GM19351 (cell line): ENCODE results near the gene DNAH14.
"Not testable (repeated sequence)": the region's sequence is repeated elsewhere in the genome, so short reads cannot be mapped to it uniquely, and the experiment has no call there.

Experiments used
- ATAC-seq: cut with Tn5 transposase; IDR thresholded peaks from one replicate; pipeline ENCODE4 v1.9.1; 2021; ENCODE audit warnings: mild to moderate bottlenecking, moderate library complexity; ENCODE audit not compliant: unreplicated experiment

The DNAH14 gene

GRCh38 chr1:224920930-224921329, 8.5 kb upstream of the DNAH14 start:
- no peak for ATAC-seq

GRCh38 chr1:224921354-224921753, 8.1 kb upstream of the DNAH14 start:
- no peak for ATAC-seq

GRCh38 chr1:224922404-224923164, 6.9 kb upstream of the DNAH14 start:
- peak; percentile 71 for ATAC-seq

- no peak for ATAC-seq
Observed at GRCh38 chr1:224923726-224924125, 5.7 kb upstream of the DNAH14 start.

- not testable (repeated sequence) for ATAC-seq
Observed at GRCh38 chr1:224927631-224928030, 1.8 kb upstream of the DNAH14 start.

- no peak for ATAC-seq
Observed at GRCh38 chr1:224928906-224929305, 569 bp upstream of the DNAH14 start.

GRCh38 chr1:224931605-224932004, 2.1 kb downstream of the DNAH14 start:
- ATAC-seq: no peak

GRCh38 chr1:224932607-224933249, 3.3 kb downstream of the DNAH14 start:
- no peak for ATAC-seq

GRCh38 chr1:224933584-224933983, 4.1 kb downstream of the DNAH14 start:
- no peak for ATAC-seq

- ATAC-seq: no peak
Observed at GRCh38 chr1:224938652-224939051, 9.2 kb downstream of the DNAH14 start.

- ATAC-seq: peak; percentile 42
Observed at GRCh38 chr1:224939844-224940425, 10.5 kb downstream of the DNAH14 start.

GRCh38 chr1:224940735-224941134, 11.3 kb downstream of the DNAH14 start:
- not testable (repeated sequence) for ATAC-seq

- not testable (repeated sequence) for ATAC-seq
Observed at GRCh38 chr1:224945651-224946348, 16.3 kb downstream of the DNAH14 start.

- ATAC-seq: not testable (repeated sequence)
Observed at GRCh38 chr1:224946349-224946691, 16.8 kb downstream of the DNAH14 start.

- ATAC-seq: no peak
Observed at GRCh38 chr1:224957696-224958095, 28.2 kb downstream of the DNAH14 start.

GRCh38 chr1:224958490-224958889, 29.0 kb downstream of the DNAH14 start:
- no peak for ATAC-seq

GRCh38 chr1:224959115-224959514, 29.6 kb downstream of the DNAH14 start:
- ATAC-seq: no peak

GRCh38 chr1:224959656-224960055, 30.2 kb downstream of the DNAH14 start:
- ATAC-seq: no peak

- no peak for ATAC-seq
Observed at GRCh38 chr1:224980181-224980580, 50.7 kb downstream of the DNAH14 start.

GRCh38 chr1:224981922-224982354, 52.5 kb downstream of the DNAH14 start:
- ATAC-seq: not testable (repeated sequence)

GRCh38 chr1:224988042-224988441, 58.6 kb downstream of the DNAH14 start:
- no peak for ATAC-seq
